Measurements from ENCODE around the gene HOXA5.

- TF ChIP-seq POLR2A (IDR thresholded peaks at IDR 0.05): no peak
- TF ChIP-seq, protein P1, sequence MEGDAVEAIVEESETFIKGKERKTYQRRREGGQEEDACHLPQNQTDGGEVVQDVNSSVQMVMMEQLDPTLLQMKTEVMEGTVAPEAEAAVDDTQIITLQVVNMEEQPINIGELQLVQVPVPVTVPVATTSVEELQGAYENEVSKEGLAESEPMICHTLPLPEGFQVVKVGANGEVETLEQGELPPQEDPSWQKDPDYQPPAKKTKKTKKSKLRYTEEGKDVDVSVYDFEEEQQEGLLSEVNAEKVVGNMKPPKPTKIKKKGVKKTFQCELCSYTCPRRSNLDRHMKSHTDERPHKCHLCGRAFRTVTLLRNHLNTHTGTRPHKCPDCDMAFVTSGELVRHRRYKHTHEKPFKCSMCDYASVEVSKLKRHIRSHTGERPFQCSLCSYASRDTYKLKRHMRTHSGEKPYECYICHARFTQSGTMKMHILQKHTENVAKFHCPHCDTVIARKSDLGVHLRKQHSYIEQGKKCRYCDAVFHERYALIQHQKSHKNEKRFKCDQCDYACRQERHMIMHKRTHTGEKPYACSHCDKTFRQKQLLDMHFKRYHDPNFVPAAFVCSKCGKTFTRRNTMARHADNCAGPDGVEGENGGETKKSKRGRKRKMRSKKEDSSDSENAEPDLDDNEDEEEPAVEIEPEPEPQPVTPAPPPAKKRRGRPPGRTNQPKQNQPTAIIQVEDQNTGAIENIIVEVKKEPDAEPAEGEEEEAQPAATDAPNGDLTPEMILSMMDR (IDR thresholded peaks at IDR 0.05): no peak
Measured at GRCh38 chr7:27189997-27190748, 46.7 kb upstream of the HOXA5 start.
